ENCODE results near the gene SH3RF3. TPM values are rescaled to one million over a fixed set of nuclear protein-coding genes. Genes with fewer than 3 reads are reported as not detected.

SH3RF3 gene
- total RNA-seq, 1 experiment from 2014 or later: 4.9 TPM

- Histone ChIP-seq H3K4me3 (ENCODE audit: low read depth in 2 of 2, low read length in 2 of 2) (no peak overlapping the region), H3K27ac (ENCODE audit: low read length) (no peak overlapping the region), H3K9me3 (ENCODE audit: control insufficient read depth, insufficient read depth, low read depth, low read length) (no peaks in the 10 kb centered on the region), H3K36me3 (ENCODE audit: control insufficient read depth, insufficient read depth, low read length) (no peaks in the 10 kb centered on the region), H3K27me3 (ENCODE audit: control insufficient read depth, insufficient read depth, low read length) (no peaks in the 10 kb centered on the region; the same call in 1 of the 2 replicates), H3K4me1 (ENCODE audit: control insufficient read depth, insufficient read depth, low read length) (no peaks in the 10 kb centered on the region; the same call in 1 of the 2 replicates)
- in situ Hi-C loops (cut with HindIII; ENCODE audit: low pct_unique_long_range_greater_than_20kb, low sequenced_read_pairs) (no loop called here), intact Hi-C loops (cut with micrococcal nuclease; ENCODE audit: unreplicated experiment) (no loop called here)
- BruUV-seq (replicated peaks): no TSS peak
- DNase-seq (ENCODE audit: low read depth, low spot score): no peak
- ChIA-PET POLR2A (no interaction called here), CTCF (no interaction called here)
- TF ChIP-seq, protein P1, sequence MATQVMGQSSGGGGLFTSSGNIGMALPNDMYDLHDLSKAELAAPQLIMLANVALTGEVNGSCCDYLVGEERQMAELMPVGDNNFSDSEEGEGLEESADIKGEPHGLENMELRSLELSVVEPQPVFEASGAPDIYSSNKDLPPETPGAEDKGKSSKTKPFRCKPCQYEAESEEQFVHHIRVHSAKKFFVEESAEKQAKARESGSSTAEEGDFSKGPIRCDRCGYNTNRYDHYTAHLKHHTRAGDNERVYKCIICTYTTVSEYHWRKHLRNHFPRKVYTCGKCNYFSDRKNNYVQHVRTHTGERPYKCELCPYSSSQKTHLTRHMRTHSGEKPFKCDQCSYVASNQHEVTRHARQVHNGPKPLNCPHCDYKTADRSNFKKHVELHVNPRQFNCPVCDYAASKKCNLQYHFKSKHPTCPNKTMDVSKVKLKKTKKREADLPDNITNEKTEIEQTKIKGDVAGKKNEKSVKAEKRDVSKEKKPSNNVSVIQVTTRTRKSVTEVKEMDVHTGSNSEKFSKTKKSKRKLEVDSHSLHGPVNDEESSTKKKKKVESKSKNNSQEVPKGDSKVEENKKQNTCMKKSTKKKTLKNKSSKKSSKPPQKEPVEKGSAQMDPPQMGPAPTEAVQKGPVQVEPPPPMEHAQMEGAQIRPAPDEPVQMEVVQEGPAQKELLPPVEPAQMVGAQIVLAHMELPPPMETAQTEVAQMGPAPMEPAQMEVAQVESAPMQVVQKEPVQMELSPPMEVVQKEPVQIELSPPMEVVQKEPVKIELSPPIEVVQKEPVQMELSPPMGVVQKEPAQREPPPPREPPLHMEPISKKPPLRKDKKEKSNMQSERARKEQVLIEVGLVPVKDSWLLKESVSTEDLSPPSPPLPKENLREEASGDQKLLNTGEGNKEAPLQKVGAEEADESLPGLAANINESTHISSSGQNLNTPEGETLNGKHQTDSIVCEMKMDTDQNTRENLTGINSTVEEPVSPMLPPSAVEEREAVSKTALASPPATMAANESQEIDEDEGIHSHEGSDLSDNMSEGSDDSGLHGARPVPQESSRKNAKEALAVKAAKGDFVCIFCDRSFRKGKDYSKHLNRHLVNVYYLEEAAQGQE (IDR thresholded peaks at IDR 0.05; ENCODE audit: insufficient read depth in 1 of 2, low read depth in 2 of 2, low read length in 1 of 2): no peak
- TF ChIP-seq, protein P2, sequence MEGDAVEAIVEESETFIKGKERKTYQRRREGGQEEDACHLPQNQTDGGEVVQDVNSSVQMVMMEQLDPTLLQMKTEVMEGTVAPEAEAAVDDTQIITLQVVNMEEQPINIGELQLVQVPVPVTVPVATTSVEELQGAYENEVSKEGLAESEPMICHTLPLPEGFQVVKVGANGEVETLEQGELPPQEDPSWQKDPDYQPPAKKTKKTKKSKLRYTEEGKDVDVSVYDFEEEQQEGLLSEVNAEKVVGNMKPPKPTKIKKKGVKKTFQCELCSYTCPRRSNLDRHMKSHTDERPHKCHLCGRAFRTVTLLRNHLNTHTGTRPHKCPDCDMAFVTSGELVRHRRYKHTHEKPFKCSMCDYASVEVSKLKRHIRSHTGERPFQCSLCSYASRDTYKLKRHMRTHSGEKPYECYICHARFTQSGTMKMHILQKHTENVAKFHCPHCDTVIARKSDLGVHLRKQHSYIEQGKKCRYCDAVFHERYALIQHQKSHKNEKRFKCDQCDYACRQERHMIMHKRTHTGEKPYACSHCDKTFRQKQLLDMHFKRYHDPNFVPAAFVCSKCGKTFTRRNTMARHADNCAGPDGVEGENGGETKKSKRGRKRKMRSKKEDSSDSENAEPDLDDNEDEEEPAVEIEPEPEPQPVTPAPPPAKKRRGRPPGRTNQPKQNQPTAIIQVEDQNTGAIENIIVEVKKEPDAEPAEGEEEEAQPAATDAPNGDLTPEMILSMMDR (IDR thresholded peaks at IDR 0.05): no peak
- TF ChIP-seq SIN3A (IDR thresholded peaks at IDR 0.05; ENCODE audit: borderline replicate concordance, insufficient read depth, low read depth, low read length): no peak
- no peak for ATAC-seq
Measured at GRCh38 chr2:109282360-109282759, 153.4 kb downstream of the SH3RF3 start.

DNA sequence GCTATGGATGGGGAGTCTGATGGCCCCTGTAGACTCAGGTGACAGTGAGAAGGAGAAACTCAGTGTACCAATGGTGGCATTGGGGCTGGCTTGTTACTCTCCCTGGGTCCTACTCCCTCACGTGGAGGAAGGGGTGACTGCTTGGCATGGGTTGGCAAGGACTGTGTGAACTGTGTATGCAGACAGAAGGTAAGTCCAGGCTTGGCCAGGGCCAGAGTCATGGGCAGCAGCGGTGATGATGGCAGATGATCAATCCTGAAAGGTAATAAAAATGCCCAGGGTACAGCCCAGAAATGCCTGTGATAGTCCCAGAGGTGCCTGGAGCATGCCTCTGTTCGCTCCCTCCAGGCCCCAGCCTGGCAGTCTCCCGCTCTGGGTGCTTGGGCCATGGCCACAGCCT, 153.9 kb downstream of the SH3RF3 start:
- no peak overlapping the region for H3K27ac ChIP-seq (ENCODE audit: low read length)
- no peaks in the 10 kb centered on the region; the same call in 1 of the 2 replicates for H3K4me1 ChIP-seq (ENCODE audit: control insufficient read depth, insufficient read depth, low read length)
- DNase-seq (ENCODE audit: low read depth, low spot score) (no peak), ATAC-seq (no peak)
- no peak overlapping the region for H3K4me3 ChIP-seq (ENCODE audit: low read depth in 2 of 2, low read length in 2 of 2)
- in situ Hi-C loops (cut with HindIII; ENCODE audit: low pct_unique_long_range_greater_than_20kb, low sequenced_read_pairs) (no loop called here), intact Hi-C loops (cut with micrococcal nuclease; ENCODE audit: unreplicated experiment) (no loop called here)
- no TSS peak for BruUV-seq (replicated peaks)
- H3K36me3 ChIP-seq (ENCODE audit: control insufficient read depth, insufficient read depth, low read length): no peaks in the 10 kb centered on the region
- ChIA-PET POLR2A (interaction anchor here (0.6 kb wide), 1 partner anchor 237 kb away, joined by 7 read pairs; no protein-coding TSS in a partner anchor), CTCF (no interaction called here)
- no peaks in the 10 kb centered on the region for H3K9me3 ChIP-seq (ENCODE audit: control insufficient read depth, insufficient read depth, low read depth, low read length)
- H3K27me3 ChIP-seq (ENCODE audit: control insufficient read depth, insufficient read depth, low read length): no peaks in the 10 kb centered on the region; the same call in 1 of the 2 replicates
- TF ChIP-seq SIN3A (IDR thresholded peaks at IDR 0.05; ENCODE audit: borderline replicate concordance, insufficient read depth, low read depth, low read length) (no peak), POLR2AphosphoS5 (IDR thresholded peaks at IDR 0.05; ENCODE audit: low read depth, low read length) (no peak), TCF7L2 (IDR thresholded peaks at IDR 0.05; ENCODE audit: low read depth, low read length) (no peak)
- TF ChIP-seq, protein P1 (IDR thresholded peaks at IDR 0.05; ENCODE audit: insufficient read depth in 1 of 2, low read depth in 2 of 2, low read length in 1 of 2): no peak
- TF ChIP-seq, protein P2 (IDR thresholded peaks at IDR 0.05): no peak

Data from Panc1 (cell line).